Limb (tissue), 2 donors: ENCODE data around the gene RPL21.

ENCODE experiments used
- DNase-seq, 2 donors: peaks; one replicate each; pipeline ENCODE4 v3.0.0-alpha.2; 2016; ENCODE audit errors: extremely low spot score in 2 of 2

RPL21 gene

DNA sequence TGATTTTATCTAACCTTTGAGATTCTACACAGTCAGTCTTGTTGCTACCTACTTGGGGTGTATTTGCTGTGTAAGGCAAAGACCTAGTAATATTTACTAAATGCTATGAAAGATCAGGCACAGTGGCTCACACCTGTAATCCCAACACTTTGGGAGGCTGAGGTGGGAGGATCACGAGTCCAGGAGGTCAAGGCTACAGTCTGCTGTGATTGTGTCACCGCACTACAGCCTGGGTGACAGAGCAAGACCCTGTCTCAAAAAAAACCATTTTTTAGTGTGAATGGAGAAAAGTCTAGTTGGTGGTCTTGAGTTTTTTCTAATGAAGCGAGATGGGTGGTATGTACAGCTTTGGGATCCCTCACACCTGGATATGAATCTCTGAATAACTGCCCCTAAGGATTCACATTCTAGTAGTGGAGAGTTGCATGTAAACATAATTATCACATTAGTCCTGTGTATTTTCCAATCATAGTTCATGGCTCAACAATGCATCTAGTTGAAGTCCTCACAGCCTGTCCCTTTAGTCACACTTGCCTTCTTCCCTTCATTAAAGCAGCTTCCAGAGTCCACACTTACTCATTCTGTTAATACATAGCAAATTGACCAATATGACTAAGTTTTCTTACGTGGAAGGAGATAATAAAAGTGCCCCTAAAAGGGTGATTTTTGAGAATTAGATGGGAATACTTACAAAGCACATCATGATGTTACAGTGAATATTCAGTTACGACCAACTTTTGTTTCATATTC, 7.5 kb downstream of the RPL21 start:
- no peak for DNase-seq

- no peak for DNase-seq
These were observed 8.5 kb downstream of the RPL21 start for GRCh38 chr13:27259831-27260230.

DNA sequence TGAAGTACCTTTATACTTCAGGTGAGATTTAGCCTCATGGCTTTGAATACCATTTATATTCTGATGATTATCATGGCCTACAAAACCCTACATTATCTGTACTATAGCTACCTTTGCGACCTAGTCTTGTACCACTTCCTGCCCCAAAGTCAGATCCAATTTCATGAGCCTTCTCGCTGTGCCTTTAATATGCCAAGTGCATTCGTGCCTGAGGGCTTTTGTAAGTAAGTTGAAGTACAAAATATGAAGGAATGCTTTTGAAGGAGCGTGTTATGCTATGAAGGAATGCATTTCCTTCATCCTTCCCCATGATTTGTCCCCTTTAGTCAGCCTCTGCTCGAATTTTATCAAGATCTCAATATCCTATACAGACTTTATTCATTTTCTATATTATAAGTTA, 10.0 kb downstream of the RPL21 start:
- no peak for DNase-seq

GRCh38 chr13:27263438-27263837, 12.1 kb downstream of the RPL21 start:
- DNase-seq, result no peak

DNA sequence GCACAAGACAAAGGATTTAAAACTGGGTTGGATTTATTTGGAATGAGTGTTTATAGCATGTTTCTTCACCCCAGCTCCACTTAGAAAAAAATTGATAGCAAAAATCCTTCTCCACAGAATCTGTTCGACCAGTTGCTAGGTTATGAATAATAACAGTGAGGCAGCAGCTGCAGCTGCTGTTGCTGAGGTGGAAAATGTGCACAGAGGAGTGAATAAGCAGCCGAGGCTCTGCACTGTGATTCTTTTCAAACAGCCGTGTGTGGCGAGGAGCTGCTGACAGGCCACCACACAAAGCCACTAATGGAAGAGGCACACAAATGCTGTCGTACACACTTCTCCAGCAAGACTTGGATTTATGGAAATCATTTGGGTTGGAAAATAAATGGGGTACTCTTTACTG, 12.8 kb downstream of the RPL21 start:
- DNase-seq, result peak; percentile 54 to 89

- DNase-seq, result no peak
These were observed 13.3 kb downstream of the RPL21 start for GRCh38 chr13:27264648-27265047.

DNA sequence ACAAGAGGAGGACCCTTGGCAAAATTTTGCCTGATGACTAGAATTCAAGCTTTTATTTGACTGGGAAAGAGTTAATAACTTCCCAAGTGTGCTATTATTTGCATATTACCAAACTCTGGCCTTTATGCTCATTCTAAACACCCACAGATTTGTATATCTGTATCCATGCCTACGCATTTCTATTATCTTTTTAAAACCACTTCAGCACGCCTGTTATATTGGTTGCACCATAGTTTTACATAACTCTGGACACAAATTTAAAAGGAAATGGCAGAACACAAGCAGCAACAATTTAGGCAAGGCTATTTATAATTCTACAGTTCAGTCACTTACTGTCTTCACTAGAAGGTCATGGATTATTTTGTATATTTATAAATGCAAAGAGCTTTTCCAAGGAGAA, 15.6 kb downstream of the RPL21 start:
- DNase-seq, result no peak

- DNase-seq, result no peak
These were observed 16.2 kb downstream of the RPL21 start for GRCh38 chr13:27267596-27267995.

- no peak for DNase-seq
These were observed 17.8 kb downstream of the RPL21 start for GRCh38 chr13:27269114-27269665.

GRCh38 chr13:27270594-27271520, 19.5 kb downstream of the RPL21 start, which contains the start of gene RASL11A:
RASL11A (plus strand) TSS chr13:27270830; CDS start chr13:27270945, 115 bp downstream.
- DNase-seq, result peak; percentile 74 to 86

DNA sequence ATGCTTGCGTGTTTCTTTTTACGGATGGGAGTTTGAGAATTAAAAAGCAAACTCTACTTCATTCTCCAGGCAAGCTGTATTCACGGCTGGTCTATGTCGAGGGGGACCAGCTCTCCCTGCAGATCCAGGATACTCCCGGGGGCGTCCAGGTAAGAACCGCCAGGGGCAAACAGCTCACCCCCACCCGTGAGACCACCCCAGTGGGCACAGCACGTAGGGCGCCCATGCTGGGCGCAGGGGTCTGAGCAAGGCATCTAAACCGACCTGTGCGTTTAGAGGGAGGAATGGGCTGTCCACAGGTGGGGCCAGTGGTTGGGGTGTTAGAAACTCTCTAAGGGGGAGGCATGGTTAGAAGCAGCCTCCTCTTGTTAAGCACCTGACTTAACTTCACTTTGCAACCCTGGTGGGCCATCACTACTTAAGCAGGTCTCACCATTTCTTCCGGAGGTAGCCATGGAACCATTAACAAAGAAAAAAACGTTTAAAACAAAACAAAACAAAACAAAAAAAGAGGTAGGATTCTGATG, 20.3 kb downstream of the RPL21 start:
- DNase-seq, result no peak

DNA sequence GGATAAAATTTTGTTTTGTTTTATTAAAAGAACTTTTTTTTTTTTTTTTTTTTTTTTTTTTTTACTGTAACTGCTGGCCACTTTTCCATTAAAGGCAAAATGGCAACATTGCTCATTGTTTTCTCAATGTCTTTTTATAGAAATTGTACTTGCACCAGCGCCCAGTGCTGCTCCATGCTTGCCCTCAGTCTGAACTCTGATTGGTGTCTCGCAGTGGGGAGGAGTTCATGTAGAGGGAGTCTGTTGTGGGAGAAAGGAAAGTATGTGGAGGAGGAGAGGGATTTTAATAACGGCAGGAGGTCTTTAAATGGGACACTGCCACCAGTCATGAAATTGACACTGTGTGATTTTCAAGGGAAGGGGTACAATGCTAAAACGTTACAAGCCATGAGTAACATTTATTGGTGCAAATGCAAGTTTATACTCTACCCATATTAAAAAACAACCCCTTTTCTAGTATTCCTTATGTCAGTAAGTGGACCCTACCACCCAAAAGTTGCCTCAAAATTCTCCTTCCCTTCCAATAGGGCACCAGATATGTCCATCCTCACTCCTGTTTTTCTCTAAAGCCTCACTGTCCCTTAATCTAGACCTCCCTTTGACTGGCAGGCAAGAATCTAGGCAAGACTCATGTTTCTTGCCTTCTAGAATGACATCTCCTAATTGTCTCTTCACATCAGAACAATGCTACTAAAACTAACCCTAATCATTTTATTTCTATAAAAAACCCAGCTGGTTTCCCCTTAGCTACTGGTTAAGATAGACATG, 22.5 kb downstream of the RPL21 start:
- DNase-seq, result no peak

GRCh38 chr13:27274631-27275030, 23.3 kb downstream of the RPL21 start:
- DNase-seq, result no peak

- DNase-seq, result no peak
These were observed 24.8 kb downstream of the RPL21 start for GRCh38 chr13:27276188-27276587.

- no peak for DNase-seq
These were observed 28.1 kb downstream of the RPL21 start for GRCh38 chr13:27279506-27279905.

DNA sequence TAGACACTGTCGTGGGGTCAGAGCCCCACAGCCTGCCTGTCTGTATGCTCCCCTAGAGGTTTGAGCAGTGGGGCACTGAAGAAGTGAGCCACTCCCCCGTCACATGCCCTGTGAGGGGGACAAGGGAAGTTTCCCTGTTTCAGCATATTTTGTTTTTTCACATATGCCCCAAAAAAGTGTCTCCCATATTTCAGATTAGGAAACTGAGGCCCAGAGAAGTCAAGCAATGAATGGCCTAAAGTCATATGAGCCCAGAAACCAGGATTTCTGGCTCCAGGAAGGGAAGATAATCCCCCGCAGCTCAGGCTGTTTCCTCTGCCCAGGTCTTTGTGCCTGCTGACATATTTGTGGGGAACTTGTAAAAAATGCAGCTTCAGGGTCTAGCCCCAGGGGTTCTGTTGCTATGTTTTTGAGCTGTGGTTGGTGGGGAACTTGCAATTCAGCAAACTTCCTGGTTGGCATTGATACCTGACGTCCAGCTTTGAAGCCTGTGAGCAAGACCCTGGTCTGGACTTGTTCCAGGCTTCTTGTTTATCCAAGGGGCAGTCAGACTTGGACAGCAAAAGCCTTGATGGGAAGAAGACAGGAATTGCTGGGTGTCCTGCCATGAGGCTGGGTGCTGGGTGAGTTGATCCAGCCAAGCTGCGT, 28.8 kb downstream of the RPL21 start:
- no peak for DNase-seq

DNA sequence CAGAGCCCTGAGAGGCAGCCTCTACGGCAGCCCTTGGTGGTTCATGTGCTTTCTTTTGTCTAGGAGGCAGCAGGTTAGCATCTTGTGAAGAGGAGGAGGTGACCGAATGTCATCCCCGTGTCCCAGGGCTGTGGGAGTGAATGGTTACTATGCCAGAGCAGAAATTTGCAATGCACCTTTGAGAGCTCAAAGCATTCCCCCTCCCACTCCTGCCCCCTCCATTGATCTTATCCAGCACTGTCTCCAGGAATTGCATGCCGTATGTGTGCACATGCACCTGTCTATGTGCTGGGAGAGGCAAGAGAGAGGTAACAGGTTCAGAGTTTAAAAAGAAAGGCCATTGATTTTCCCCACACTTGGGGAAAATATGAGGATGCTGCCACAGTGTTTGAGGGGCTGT, 29.5 kb downstream of the RPL21 start:
- no peak for DNase-seq

GRCh38 chr13:27281420-27281819, 30.1 kb downstream of the RPL21 start:
- no peak for DNase-seq

DNA sequence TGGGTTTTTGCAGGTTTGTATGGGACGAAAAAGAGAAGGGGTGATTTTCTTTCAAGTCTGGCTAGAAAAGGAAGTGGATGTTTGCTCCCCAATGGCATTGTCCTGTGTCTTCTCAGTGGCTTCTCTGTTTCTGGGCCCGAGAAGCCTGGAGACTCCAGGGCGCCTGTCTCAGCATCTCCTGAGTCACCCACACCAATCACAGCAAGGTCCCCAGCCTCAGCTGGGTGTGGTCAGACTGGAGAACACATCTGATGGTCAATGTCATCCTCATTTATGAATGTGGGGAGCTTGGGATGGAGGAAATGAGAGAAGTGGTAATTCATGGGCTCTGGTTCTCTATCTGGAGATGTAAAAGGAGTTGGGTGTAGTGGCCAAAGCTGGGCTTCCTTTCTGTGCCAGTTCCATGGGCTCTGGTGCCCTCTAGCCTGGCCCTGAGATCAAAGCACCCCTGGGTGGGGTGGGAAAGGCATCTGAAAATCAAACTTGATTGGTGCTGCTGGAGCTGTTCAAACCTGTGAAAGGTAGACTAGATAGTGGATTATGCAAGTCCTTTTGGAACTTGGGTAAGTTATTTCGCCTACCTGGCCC, 32.6 kb downstream of the RPL21 start:
- DNase-seq, result no peak

DNA sequence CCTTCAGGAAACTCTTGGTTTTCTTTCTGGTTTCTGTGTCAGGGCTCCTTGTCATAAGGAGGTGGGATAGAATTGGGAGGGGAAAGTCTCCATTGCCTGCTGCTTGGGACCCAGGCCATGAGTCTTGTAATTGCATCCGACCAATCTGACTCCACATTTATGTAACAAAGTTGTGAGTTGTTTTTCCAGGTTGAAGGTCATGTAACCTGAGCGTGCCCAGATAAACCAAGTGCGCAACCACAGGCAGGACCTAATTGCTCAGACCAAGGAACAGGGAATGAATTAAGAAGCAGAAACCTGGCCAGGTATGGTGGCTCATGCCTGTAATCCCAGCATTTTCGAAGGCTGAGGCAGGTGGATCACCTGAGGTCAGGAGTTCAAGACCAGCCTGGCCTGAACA, 37.0 kb downstream of the RPL21 start:
- no peak for DNase-seq
